Right lung (tissue), 5 donors: ENCODE results near the gene ZNG1F. TPM values are rescaled to one million over a fixed set of nuclear protein-coding genes. Genes with fewer than 3 reads are reported as not detected.
"Not testable (repeated sequence)": the region's sequence is repeated elsewhere in the genome, so short reads cannot be mapped to it uniquely, and the experiment has no call there.

Experiments
- DNase-seq, 2 donors: peaks; one replicate each; pipeline ENCODE4 v3.0.0-alpha.2; 2013
- polyA plus RNA-seq, 5 donors: library from polyadenylated mRNA; unstranded; fragments of 120-200 nt; gene quantifications; one replicate each; pipeline versions ENCODE4 v1.2.1 to v1.2.3, GENCODE V29; 2013; ENCODE audit warnings: inconsistent platforms in 1 of 5, low replicate concordance in 1 of 5; ENCODE audit not compliant: insufficient read length in 5 of 5, insufficient read depth in 1 of 5

Gene ZNG1F
- polyA plus RNA-seq, 5 donors = 12.9 to 31.4 (median 20.5) TPM

DNA sequence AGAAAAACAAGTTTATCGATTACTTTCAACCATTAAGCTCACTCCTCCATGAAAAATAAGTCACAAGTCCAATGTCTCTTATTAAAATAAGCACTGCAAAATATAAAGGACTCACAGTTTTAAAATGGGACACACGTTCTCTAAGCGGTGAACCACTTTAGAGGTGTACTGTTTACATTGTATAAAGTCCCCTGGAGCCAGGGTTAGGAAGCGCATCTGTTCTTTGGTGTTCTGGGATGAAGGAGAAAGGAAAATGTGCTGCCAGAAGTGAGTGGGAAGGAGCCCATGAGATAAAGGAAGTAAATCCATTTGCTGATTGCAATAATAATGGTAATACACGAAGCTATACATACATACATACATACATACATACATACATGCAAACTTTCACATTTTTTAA, 101.2 kb downstream of the ZNG1F start:
- DNase-seq = not testable (repeated sequence)

DNA sequence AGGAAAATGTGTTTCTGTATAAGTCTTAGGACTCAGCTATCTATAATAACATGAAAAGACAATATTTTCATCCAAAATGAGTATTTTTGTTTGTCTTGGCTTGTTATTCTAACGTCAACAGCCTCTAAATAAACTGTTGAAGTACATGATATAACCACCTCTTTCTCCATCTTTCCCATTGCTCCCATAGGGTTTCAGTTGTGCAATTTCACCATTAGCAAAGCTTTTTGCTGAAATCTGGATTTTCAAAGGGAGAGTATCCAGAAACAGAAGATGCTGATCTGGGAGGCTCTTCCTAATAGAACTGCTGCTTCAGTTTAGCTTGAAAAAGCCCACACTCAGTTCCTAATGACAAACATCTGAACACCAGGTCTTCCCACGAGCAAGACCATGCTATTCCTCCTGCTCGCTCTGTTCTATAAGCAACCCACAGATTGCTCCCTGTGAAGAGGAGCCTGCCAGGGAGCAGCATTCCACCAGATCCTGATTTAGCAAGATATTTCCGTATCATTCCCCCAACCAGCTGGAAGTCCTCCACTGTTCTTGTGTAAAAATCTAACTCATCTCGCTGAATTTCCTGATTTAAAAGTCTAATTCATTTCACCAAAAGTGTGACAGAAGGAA, 101.8 kb downstream of the ZNG1F start:
- not testable (repeated sequence) for DNase-seq

DNA sequence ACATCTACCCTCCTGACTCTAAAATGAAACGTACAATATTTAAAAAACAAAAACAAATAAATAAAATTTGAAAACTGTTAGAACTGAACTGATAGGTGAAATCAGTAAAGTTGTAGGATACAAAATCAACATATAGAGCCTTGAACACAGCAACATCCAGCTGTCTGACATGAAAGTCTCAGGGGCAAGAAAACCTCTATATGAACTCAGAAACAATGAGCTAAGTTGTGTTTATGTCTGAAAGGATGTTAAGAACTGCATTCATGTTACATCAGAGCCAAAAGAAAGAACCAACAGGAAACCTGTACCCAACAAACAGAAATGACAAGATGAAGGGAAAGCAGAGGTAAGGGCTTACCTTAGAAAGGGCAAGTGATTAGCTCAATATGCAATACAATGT, 102.4 kb downstream of the ZNG1F start:
- DNase-seq = not testable (repeated sequence)

DNA sequence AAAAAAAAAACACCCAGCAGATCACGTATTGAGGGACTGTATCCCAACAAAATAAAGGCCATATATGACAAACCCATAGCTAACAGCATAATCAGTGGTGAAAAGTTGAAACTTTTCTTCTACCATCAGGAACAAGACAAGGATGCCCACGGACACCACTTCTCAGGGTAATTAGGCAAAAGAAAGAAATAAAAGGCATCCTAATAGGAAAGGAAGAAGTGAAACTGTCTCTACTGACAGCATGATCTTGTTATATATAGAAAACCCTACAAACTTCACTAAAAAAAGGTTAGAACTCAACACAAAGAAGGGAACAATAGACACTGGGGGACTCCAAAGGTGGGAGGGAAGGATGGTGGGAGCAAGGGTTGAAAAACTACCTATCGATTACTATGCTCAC, 102.9 kb downstream of the ZNG1F start:
- DNase-seq = not testable (repeated sequence)

DNA sequence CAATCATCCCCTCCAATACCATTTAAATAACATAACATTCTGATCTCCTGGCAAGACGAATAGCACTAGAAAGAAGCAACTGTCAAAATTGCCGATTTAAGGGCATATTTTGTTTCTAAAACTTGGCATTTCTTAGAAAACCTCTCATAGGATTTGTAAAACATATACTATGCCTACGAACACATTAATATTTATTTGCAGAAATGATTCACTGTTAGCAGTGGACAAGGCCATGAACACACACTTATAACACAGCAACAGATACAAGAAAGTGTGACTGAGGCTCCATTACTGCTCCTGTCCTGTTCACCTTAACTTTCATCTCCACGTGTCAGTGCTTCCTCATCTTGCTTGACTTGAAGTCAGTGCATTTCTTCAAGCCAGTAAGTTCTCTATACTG, 106.8 kb downstream of the ZNG1F start:
- DNase-seq = not testable (repeated sequence)

Other genes starting within 250 kb of the ZNG1F start
- under 1 TPM in 1 of 5 donors, not detected in 4; 0.23 TPM for gene FOXD4L6, start 60.6 kb downstream of the ZNG1F start, polyA plus RNA-seq